ENCODE data around the gene SHISA9.

Gene SHISA9

DNA sequence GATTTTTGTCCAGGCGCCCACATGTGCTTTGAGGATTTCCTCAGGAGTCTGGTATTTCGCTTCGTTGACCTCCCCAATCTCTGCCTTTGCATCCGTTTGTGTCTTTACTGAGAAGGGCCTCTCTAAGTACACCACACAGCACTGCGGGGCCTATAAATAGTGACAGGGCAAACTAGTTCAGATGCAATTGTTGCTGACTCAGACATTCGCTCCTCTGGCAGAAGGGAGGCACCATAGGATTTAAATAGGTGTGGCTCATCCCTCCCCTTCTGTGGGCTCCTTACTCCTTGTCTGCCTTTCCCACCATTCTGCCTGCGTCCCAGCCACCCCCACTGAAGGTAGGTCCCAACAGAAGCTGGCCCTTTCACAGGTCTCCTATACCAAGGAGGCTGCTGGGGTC is 192.3 kb downstream of the SHISA9 start:
- Histone ChIP-seq H4K20me1 (ENCODE audit: insufficient read depth, low read length) (no peaks in the 10 kb centered on the region), H3K27ac (ENCODE audit: low read length) (no peak overlapping the region), H2AFZ (ENCODE audit: low read depth, low read length) (no peak overlapping the region), H3K4me2 (ENCODE audit: low read length) (no peak overlapping the region), H3K9me3 (ENCODE audit: insufficient read depth, low read length) (no peaks in the 10 kb centered on the region), H3K27me3 (ENCODE audit: low read depth, low read length) (peaks cover 6% of the 10 kb centered on the region; the same call in 1 of the 2 replicates), H3K4me3 (ENCODE audit: low read length) (no peak overlapping the region), H3K4me1 (ENCODE audit: low read length) (no peaks in the 10 kb centered on the region), H3K36me3 (replicated peaks; ENCODE audit: low read depth, low read length) (no peaks in the 10 kb centered on the region), H3K79me2 (ENCODE audit: low read length) (no peaks in the 10 kb centered on the region), H3K9ac (ENCODE audit: low read length) (no peak overlapping the region)
- TF ChIP-seq, protein P1, sequence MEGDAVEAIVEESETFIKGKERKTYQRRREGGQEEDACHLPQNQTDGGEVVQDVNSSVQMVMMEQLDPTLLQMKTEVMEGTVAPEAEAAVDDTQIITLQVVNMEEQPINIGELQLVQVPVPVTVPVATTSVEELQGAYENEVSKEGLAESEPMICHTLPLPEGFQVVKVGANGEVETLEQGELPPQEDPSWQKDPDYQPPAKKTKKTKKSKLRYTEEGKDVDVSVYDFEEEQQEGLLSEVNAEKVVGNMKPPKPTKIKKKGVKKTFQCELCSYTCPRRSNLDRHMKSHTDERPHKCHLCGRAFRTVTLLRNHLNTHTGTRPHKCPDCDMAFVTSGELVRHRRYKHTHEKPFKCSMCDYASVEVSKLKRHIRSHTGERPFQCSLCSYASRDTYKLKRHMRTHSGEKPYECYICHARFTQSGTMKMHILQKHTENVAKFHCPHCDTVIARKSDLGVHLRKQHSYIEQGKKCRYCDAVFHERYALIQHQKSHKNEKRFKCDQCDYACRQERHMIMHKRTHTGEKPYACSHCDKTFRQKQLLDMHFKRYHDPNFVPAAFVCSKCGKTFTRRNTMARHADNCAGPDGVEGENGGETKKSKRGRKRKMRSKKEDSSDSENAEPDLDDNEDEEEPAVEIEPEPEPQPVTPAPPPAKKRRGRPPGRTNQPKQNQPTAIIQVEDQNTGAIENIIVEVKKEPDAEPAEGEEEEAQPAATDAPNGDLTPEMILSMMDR (IDR thresholded peaks at IDR 0.05; ENCODE audit: low read depth, low read length), result no peak
- TF ChIP-seq EZH2phosphoT487 (IDR thresholded peaks at IDR 0.05; ENCODE audit: low read depth), result no peak

DNA sequence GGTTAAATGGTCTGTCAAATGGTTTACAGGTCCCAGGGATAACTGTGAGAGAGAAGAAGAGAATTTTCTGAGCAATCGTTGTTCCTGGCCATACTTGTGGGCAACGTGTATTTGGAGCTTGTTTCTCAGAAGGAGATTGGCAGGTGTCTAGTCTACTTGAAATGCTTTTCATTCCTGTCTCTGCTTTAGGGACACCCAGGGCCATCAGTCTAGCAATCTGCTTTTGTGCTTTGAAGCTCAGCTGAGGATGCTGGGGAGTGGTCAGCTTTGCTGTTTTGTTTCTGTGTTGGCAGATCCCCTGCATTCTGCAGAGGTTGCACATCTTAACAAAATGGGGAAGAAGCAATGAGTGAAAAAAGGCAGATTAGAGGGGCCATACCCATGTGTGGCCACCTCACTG is 193.7 kb downstream of the SHISA9 start:
- Histone ChIP-seq H2AFZ (ENCODE audit: low read depth, low read length) (no peak overlapping the region), H3K9me3 (ENCODE audit: insufficient read depth, low read length) (no peaks in the 10 kb centered on the region), H4K20me1 (ENCODE audit: insufficient read depth, low read length) (no peaks in the 10 kb centered on the region), H3K36me3 (replicated peaks; ENCODE audit: low read depth, low read length) (no peaks in the 10 kb centered on the region), H3K27ac (ENCODE audit: low read length) (no peak overlapping the region), H3K79me2 (ENCODE audit: low read length) (no peaks in the 10 kb centered on the region), H3K4me2 (ENCODE audit: low read length) (no peak overlapping the region), H3K4me3 (ENCODE audit: low read length) (no peak overlapping the region), H3K27me3 (ENCODE audit: low read depth, low read length) (peaks cover 6% of the 10 kb centered on the region; the same call in 1 of the 2 replicates), H3K4me1 (ENCODE audit: low read length) (no peaks in the 10 kb centered on the region), H3K9ac (ENCODE audit: low read length) (no peak overlapping the region)
- TF ChIP-seq, protein P1 (IDR thresholded peaks at IDR 0.05; ENCODE audit: low read depth, low read length), result no peak
- TF ChIP-seq EZH2phosphoT487 (IDR thresholded peaks at IDR 0.05; ENCODE audit: low read depth), result no peak

DNA sequence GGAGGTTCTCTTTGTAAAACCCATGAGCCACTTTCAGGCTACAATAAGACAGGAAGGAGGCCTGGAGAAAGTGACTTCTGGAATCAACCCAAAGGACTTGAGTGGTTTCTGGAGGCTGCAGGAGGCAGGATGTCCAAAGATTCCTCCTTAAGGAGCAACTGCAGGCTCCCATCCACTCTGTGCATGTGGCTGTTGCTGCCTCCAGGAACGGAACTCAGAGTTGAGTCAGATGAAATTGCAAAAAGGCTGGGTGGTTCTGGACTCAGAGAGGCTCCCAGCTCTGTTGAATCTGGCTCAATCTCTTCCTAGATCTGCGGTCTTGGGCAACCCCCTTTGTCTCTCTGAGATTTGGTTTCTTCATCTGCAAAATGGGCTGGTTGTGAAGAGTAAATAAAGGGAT is 197.1 kb downstream of the SHISA9 start:
- H3K36me3 ChIP-seq (replicated peaks; ENCODE audit: low read depth, low read length), result no peaks in the 10 kb centered on the region
- no peak overlapping the region for H3K4me3 ChIP-seq (ENCODE audit: low read length)
- no peaks in the 10 kb centered on the region for H3K79me2 ChIP-seq (ENCODE audit: low read length)
- H3K4me2 ChIP-seq (ENCODE audit: low read length), result no peak overlapping the region
- peaks cover 6% of the 10 kb centered on the region; the same call in 1 of the 2 replicates for H3K27me3 ChIP-seq (ENCODE audit: low read depth, low read length)
- H3K9me3 ChIP-seq (ENCODE audit: insufficient read depth, low read length), result no peaks in the 10 kb centered on the region
- no peak overlapping the region for H2AFZ ChIP-seq (ENCODE audit: low read depth, low read length)
- TF ChIP-seq, protein P1 (IDR thresholded peaks at IDR 0.05; ENCODE audit: low read depth, low read length), result no peak
- no peak for TF ChIP-seq EZH2phosphoT487 (IDR thresholded peaks at IDR 0.05; ENCODE audit: low read depth)
- no peak overlapping the region for H3K27ac ChIP-seq (ENCODE audit: low read length)
- no peaks in the 10 kb centered on the region for H4K20me1 ChIP-seq (ENCODE audit: insufficient read depth, low read length)
- no peaks in the 10 kb centered on the region for H3K4me1 ChIP-seq (ENCODE audit: low read length)
- no peak overlapping the region for H3K9ac ChIP-seq (ENCODE audit: low read length)

DNA sequence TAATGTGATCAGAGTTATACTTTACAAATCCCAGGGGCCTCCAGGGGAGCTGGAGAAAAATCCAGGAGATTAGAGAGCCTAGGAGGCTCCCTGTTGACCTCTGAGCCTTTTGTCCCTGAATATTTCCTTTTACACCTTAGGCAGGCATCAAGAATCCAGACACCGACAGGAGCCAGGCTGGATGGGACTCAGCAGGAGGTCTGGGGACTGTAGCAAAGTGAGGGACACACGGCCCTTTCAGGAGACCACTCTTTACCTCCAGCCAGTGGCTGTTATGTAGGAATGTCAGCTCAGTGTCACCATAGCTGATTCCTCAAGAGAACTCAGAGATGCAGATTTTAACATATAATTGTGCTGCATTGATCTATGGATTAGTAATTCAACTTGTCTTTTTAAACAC is 198.4 kb downstream of the SHISA9 start:
- no peak overlapping the region for H3K4me2 ChIP-seq (ENCODE audit: low read length)
- no peaks in the 10 kb centered on the region for H3K36me3 ChIP-seq (replicated peaks; ENCODE audit: low read depth, low read length)
- H3K27ac ChIP-seq (ENCODE audit: low read length), result no peak overlapping the region
- H3K4me3 ChIP-seq (ENCODE audit: low read length), result no peak overlapping the region
- H3K9ac ChIP-seq (ENCODE audit: low read length), result no peak overlapping the region
- no peaks in the 10 kb centered on the region for H3K79me2 ChIP-seq (ENCODE audit: low read length)
- H4K20me1 ChIP-seq (ENCODE audit: insufficient read depth, low read length), result no peaks in the 10 kb centered on the region
- H3K4me1 ChIP-seq (ENCODE audit: low read length), result no peaks in the 10 kb centered on the region
- H3K9me3 ChIP-seq (ENCODE audit: insufficient read depth, low read length), result no peaks in the 10 kb centered on the region
- H3K27me3 ChIP-seq (ENCODE audit: low read depth, low read length), result peaks cover 4% of the 10 kb centered on the region; the same call in 1 of the 2 replicates
- no peak overlapping the region for H2AFZ ChIP-seq (ENCODE audit: low read depth, low read length)
- TF ChIP-seq, protein P1 (IDR thresholded peaks at IDR 0.05; ENCODE audit: low read depth, low read length), result no peak
- no peak for TF ChIP-seq EZH2phosphoT487 (IDR thresholded peaks at IDR 0.05; ENCODE audit: low read depth)
